ENCODE measurements around the gene MYOD1.

MYOD1 gene

DNA sequence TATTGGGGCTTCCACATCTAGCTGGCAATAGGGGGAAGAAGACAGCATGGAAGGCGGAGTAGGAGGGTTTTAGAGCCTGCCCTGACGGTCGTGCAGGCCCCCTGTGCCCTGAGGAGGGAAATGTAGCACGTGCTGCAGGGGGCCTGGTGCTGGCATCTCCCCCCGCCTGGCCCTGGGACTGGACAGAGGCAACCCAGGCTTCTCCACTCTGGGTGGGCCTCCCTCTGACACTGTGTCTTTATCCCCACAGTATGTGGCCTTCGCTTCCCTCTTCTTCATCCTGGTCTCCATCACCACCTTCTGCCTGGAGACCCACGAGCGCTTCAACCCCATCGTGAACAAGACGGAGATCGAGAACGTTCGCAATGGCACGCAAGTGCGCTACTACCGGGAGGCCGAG is 52.0 kb downstream of the MYOD1 start:
- DNase-seq (ENCODE audit: low read depth), result no peak
